Prostate gland (tissue), 2 donors: ENCODE results near the gene CPLX4. TPM values are rescaled to one million over a fixed set of nuclear protein-coding genes. Genes with fewer than 3 reads are reported as not detected.

Experiments
- DNase-seq: peaks from one replicate; pipeline ENCODE4 v3.0.0-alpha.2; 2019; ENCODE audit warnings: low spot score
- H3K27ac ChIP-seq, 2 donors: fragments of 200-600 bp; sonication (generic); 2 replicates each; pipeline ENCODE4 v1.5.1; 2017 to 2019
- H3K27me3 ChIP-seq: fragments of 200-600 bp; sonication (generic); replicated peaks from 2 replicates; pipeline ENCODE4 v1.5.1; 2019; ENCODE audit not compliant: insufficient read depth
- H3K36me3 ChIP-seq, 2 donors: fragments of 200-600 bp; sonication (generic); 1 replicate in 1 of 2; 2 replicates in 1 of 2; pipeline versions ENCODE4 v1.5.1 to v1.8.1; 2017 to 2019
- H3K4me1 ChIP-seq: fragments of 200-600 bp; sonication (generic); replicated peaks from 2 replicates; pipeline ENCODE4 v1.5.1; 2019
- H3K4me3 ChIP-seq, 2 donors: fragments of 200-600 bp; sonication (generic); 2 replicates each; pipeline ENCODE4 v1.5.1; 2017 to 2019
- H3K9me3 ChIP-seq: fragments of 200-600 bp; sonication (generic); 2 replicates; pipeline ENCODE4 v1.5.1; 2017
- POLR2A ChIP-seq: fragments of 450-650 bp; IDR thresholded peaks from one replicate; pipeline ENCODE4 v1.6.1; 2016; ENCODE audit warnings: antibody characterized with exemption, mild to moderate bottlenecking
- POLR2AphosphoS5 ChIP-seq: sonication (generic); formaldehyde crosslinking; IDR thresholded peaks from one replicate; pipeline ENCODE4 v1.6.1; 2017; ENCODE audit warnings: antibody characterized with exemption
- WGBS: methylation state at CpG from one replicate; pipeline ENCODE4 v1.1.5; 2018; 5-methylcytosine and 5-hydroxymethylcytosine counted together
- intact Hi-C: fragments of 100-400 bp; cut with DNase I; formaldehyde crosslinking; loops from one replicate; pipeline ENCODE4 v1.14.2; 2022
- total RNA-seq, 2 donors: library from RNA; depleted of rRNA; stranded (reverse); fragments of >200 nt; gene quantifications; one replicate each; pipeline ENCODE4 v1.1.0, GENCODE V29; 2016
- TF ChIP-seq, protein P1 (sequence below), 4 experiments: fragments of 200-600 bp in 2 of 4; fragments of 450-650 bp in 2 of 4; sonication (generic) in 2 of 4; IDR thresholded peaks; 1 replicate in 3 of 4; 2 replicates in 1 of 4; pipeline ENCODE4 v1.5.1; 2016 to 2019; ENCODE audit warnings: antibody characterized with exemption in 4 of 4, mild to moderate bottlenecking in 2 of 4, moderate library complexity in 2 of 4

Gene CPLX4
- total RNA-seq, 2 donors from 2014 or later = not detected

- H3K4me1 ChIP-seq = no peaks in the 10 kb centered on the region
- peak; percentile 45 for DNase-seq
- no peak overlapping the region for H3K4me3 ChIP-seq
- 23% methylated on average over 5 of the region's 5 CpGs for WGBS
- H3K36me3 ChIP-seq = no peaks in the 10 kb centered on the region
- H3K27ac ChIP-seq = no peak overlapping the region
- H3K27me3 ChIP-seq = no peaks in the 10 kb centered on the region
- TF ChIP-seq POLR2AphosphoS5 = peak; percentile 21
- TF ChIP-seq, protein P1, sequence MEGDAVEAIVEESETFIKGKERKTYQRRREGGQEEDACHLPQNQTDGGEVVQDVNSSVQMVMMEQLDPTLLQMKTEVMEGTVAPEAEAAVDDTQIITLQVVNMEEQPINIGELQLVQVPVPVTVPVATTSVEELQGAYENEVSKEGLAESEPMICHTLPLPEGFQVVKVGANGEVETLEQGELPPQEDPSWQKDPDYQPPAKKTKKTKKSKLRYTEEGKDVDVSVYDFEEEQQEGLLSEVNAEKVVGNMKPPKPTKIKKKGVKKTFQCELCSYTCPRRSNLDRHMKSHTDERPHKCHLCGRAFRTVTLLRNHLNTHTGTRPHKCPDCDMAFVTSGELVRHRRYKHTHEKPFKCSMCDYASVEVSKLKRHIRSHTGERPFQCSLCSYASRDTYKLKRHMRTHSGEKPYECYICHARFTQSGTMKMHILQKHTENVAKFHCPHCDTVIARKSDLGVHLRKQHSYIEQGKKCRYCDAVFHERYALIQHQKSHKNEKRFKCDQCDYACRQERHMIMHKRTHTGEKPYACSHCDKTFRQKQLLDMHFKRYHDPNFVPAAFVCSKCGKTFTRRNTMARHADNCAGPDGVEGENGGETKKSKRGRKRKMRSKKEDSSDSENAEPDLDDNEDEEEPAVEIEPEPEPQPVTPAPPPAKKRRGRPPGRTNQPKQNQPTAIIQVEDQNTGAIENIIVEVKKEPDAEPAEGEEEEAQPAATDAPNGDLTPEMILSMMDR (IDR thresholded peaks at IDR 0.05) = peak; percentile 14 to 66 (median 49)
- no peak for TF ChIP-seq POLR2A
- intact Hi-C loops = loop anchor here (5.0 kb wide), 1 partner anchor 148 kb away; no protein-coding TSS in a partner anchor
- H3K9me3 ChIP-seq = no peaks in the 10 kb centered on the region
These were observed 69.2 kb downstream of the CPLX4 start for GRCh38 chr18:59249199-59249774.

DNA sequence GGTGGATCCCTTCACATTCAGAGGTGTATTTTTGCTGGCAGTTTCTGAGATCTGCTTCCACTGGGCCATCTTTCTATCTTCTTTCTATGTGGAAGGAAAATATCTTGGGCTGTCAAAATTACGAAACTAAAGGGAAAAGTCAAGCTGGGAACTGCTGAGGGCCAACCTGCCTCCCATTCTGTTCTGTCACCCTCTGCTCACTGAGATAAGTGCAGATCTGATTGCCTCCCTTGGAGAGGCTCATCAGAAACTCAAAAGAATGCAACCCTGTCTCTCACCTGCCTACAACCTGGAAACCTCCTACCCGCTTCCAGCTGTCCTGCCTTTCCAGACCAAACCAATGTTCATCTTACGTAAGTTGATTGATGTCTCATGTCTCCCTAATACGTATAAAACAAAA is 71.7 kb downstream of the CPLX4 start:
- Histone ChIP-seq H3K4me3 (no peak overlapping the region), H3K36me3 (no peaks in the 10 kb centered on the region), H3K9me3 (no peaks in the 10 kb centered on the region), H3K27me3 (no peaks in the 10 kb centered on the region), H3K27ac (no peak overlapping the region), H3K4me1 (no peaks in the 10 kb centered on the region)
- 40% methylated on average over 4 of the region's 4 CpGs for WGBS
- TF ChIP-seq POLR2A = no peak
- TF ChIP-seq, protein P1 (IDR thresholded peaks at IDR 0.05) = no peak
- no peak for TF ChIP-seq POLR2AphosphoS5
- no peak for DNase-seq
- intact Hi-C loops = loop anchor here (5.0 kb wide), 1 partner anchor 151 kb away; no protein-coding TSS in a partner anchor

Other genes with a start within 250 kb of the CPLX4 start
- 100 to 1,000 TPM in 1 of 2 donors, 10 to 100 TPM in 1; 76.6 to 711 TPM for gene SEC11C, start 178.8 kb downstream of the CPLX4 start, total RNA-seq
- 1 to 10 TPM in 1 of 2 donors, not detected in 1; 1.4 TPM for gene GRP, start 98.5 kb downstream of the CPLX4 start, total RNA-seq
- under 1 TPM; 0.23 to 0.40 TPM for gene RAX, start 45.2 kb downstream of the CPLX4 start, total RNA-seq
- 100 to 1,000 TPM in 1 of 2 donors, 10 to 100 TPM in 1; 91.0 to 112 TPM for gene LMAN1, start 40.6 kb upstream of the CPLX4 start, total RNA-seq